KMS-11 (cell line): ENCODE data around the gene RFX8.

Experiments
- H2AFZ ChIP-seq: fragments of 200-600 bp; sonication (generic); 2 replicates; pipeline ENCODE4 v1.6.1; 2016; ENCODE audit warnings: antibody characterized with exemption, mixed run types, low read depth
- H3K27ac ChIP-seq: fragments of 200-600 bp; sonication (generic); 2 replicates; pipeline ENCODE4 v1.6.1; 2016; ENCODE audit warnings: mild to moderate bottlenecking, mixed run types
- H3K27me3 ChIP-seq: fragments of 200-600 bp; sonication (generic); 2 replicates; pipeline ENCODE4 v1.6.1; 2017; ENCODE audit warnings: mild to moderate bottlenecking, low read depth, mixed run types, moderate library complexity; ENCODE audit not compliant: insufficient read depth
- H3K36me3 ChIP-seq: fragments of 200-600 bp; sonication (generic); 2 replicates; pipeline ENCODE4 v1.6.1; 2017; ENCODE audit warnings: mild to moderate bottlenecking, mixed run types; ENCODE audit not compliant: insufficient read depth
- H3K4me1 ChIP-seq: fragments of 200-600 bp; sonication (generic); 2 replicates; pipeline ENCODE4 v1.6.1; 2016; ENCODE audit warnings: mild to moderate bottlenecking, low read depth, mixed run types; ENCODE audit not compliant: poor library complexity, severe bottlenecking
- H3K4me2 ChIP-seq: fragments of 200-600 bp; sonication (generic); 2 replicates; pipeline ENCODE4 v1.7.0; 2016; ENCODE audit warnings: mild to moderate bottlenecking, mixed run types
- H3K4me3 ChIP-seq: fragments of 200-600 bp; sonication (generic); IDR thresholded peaks from 2 replicates; pipeline ENCODE4 v1.6.1; 2017; ENCODE audit warnings: low read depth, low read length, mixed read lengths; ENCODE audit not compliant: insufficient read depth
- H3K79me2 ChIP-seq: fragments of 200-600 bp; sonication (generic); 2 replicates; pipeline ENCODE4 v1.6.1; 2016; ENCODE audit warnings: low read depth, mixed run types; ENCODE audit not compliant: insufficient read depth
- H3K9ac ChIP-seq: fragments of 200-600 bp; sonication (generic); 2 replicates; pipeline ENCODE4 v1.6.1; 2016; ENCODE audit warnings: mild to moderate bottlenecking, mixed run types
- H4K20me1 ChIP-seq: fragments of 200-600 bp; sonication (generic); 2 replicates; pipeline ENCODE4 v1.6.1; 2016; ENCODE audit warnings: mild to moderate bottlenecking, mixed run types; ENCODE audit not compliant: insufficient read depth
- CTCF ChIP-seq: fragments of 200-600 bp; sonication (generic); conservative IDR thresholded peaks from 2 replicates; pipeline ENCODE4 v1.6.1; 2017; ENCODE audit warnings: low read depth, mild to moderate bottlenecking, antibody characterized with exemption, low read length, moderate library complexity, mixed read lengths

RFX8 gene

GRCh38 chr2:101432411-101433181 lies 42.3 kb downstream of the RFX8 start:
- Histone ChIP-seq H3K79me2 (no peaks in the 10 kb centered on the region), H3K4me2 (no peak overlapping the region), H3K4me1 (no peaks in the 10 kb centered on the region), H2AFZ (no peak overlapping the region), H3K36me3 (no peaks in the 10 kb centered on the region), H3K9ac (no peak overlapping the region), H3K4me3 (no peak overlapping the region), H4K20me1 (no peaks in the 10 kb centered on the region), H3K27me3 (no peaks in the 10 kb centered on the region), H3K27ac (no peak overlapping the region)
- TF ChIP-seq CTCF = no peak

DNA sequence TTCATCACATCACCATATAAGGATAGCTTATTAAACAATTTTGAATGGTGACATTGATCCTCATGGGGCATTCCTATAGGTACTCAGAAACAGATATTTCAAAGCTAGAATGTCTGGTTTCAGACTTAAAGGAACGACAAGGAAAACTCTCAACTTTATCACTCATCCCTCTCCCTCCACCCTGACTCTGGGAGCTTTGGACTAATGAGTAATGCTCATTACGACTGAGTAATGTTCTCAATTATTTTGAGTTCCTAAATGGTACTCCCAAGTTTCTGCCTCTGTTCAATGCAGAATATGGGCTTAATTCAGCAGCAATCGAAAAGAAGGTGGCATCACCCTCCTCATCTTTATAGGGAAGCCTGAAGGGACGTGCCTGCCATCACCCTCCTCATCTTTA lies 43.4 kb downstream of the RFX8 start:
- Histone ChIP-seq H3K79me2 (no peaks in the 10 kb centered on the region), H3K4me1 (no peaks in the 10 kb centered on the region), H4K20me1 (no peaks in the 10 kb centered on the region), H2AFZ (no peak overlapping the region), H3K27me3 (no peaks in the 10 kb centered on the region), H3K36me3 (no peaks in the 10 kb centered on the region), H3K4me2 (no peak overlapping the region), H3K4me3 (no peak overlapping the region), H3K27ac (no peak overlapping the region), H3K9ac (no peak overlapping the region)
- TF ChIP-seq CTCF = no peak

DNA sequence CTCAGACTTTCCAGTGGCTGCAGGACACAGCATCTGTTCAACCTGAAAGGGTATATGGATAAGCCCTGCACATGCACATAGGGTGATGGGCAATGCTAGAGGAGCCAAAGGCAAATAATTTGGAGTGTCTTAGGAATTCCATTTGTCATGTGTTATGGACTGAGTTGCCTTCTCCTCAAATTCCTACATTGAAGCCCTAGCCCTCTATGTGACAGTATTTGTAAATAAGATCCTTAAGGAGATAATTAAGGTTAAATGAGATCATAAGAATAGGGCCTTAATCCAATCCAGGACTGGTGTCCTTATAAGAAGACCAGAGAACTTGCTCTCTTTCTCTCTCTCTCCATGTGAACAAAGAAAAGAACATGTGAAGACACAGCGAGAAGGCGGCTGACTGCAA lies 44.8 kb downstream of the RFX8 start:
- no peak overlapping the region for H3K4me3 ChIP-seq
- H3K4me2 ChIP-seq = no peak overlapping the region
- no peaks in the 10 kb centered on the region for H4K20me1 ChIP-seq
- H3K79me2 ChIP-seq = no peaks in the 10 kb centered on the region
- no peak overlapping the region for H3K27ac ChIP-seq
- H3K4me1 ChIP-seq = no peaks in the 10 kb centered on the region
- H3K27me3 ChIP-seq = no peaks in the 10 kb centered on the region
- no peak overlapping the region for H3K9ac ChIP-seq
- no peak overlapping the region for H2AFZ ChIP-seq
- TF ChIP-seq CTCF = no peak
- H3K36me3 ChIP-seq = no peaks in the 10 kb centered on the region

- Histone ChIP-seq H3K4me1 (no peaks in the 10 kb centered on the region), H3K36me3 (no peaks in the 10 kb centered on the region), H3K4me3 (no peak overlapping the region), H3K9ac (no peak overlapping the region), H2AFZ (no peak overlapping the region), H3K27ac (no peak overlapping the region), H3K4me2 (no peak overlapping the region), H3K27me3 (no peaks in the 10 kb centered on the region), H3K79me2 (no peaks in the 10 kb centered on the region), H4K20me1 (no peaks in the 10 kb centered on the region)
- no peak for TF ChIP-seq CTCF
Measured at GRCh38 chr2:101429453-101429852, 45.5 kb downstream of the RFX8 start.
